Hematopoietic multipotent progenitor cell treated with erythropoietin and hydrocortisone succinate and interleukin-3 and kit ligand, for 6 days (in vitro differentiated cells): ENCODE results near the gene LBHD1.
A peak's percentile ranks its signal among the peaks of the same experiment; 100 is the strongest.
"Not testable (repeated sequence)": the region's sequence is repeated elsewhere in the genome, so short reads cannot be mapped to it uniquely, and the experiment has no call there.

ENCODE experiments used
- DNase-seq: peaks from one replicate; pipeline ENCODE4 v3.0.0-alpha.2; 2015

LBHD1 gene

DNA sequence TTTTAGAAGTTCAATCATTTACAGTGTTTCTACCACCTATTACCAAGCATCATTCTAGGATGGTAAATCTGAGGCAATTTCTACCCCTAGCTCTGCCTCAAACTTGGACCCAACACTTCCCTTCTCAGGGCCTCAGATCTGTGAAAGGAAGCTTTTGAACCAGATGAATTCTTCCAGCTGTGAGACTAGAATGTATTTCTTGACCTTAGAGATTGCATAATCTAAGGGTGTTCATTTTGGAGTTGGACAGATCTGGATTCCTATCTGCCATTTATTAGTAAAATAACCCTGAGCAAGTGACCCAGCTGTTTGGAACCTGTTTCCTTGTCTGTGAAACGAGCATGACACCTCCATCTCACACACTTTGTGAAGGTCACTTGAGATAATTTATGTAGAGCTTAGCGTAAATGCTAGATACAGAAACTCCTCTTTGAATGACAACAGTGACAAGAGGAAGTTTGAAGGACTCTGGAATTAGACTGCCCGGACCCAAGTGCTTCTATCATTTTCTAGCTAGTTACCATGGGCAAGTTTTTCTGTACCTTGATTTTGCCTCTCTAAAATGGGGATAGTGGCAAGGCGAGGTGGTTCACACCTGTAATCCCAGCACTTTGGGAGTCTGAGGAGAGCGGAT, 15.2 kb downstream of the LBHD1 start:
- no peak for DNase-seq

- no peak for DNase-seq
These were observed 17.8 kb downstream of the LBHD1 start for GRCh38 chr11:62654297-62654696.

DNA sequence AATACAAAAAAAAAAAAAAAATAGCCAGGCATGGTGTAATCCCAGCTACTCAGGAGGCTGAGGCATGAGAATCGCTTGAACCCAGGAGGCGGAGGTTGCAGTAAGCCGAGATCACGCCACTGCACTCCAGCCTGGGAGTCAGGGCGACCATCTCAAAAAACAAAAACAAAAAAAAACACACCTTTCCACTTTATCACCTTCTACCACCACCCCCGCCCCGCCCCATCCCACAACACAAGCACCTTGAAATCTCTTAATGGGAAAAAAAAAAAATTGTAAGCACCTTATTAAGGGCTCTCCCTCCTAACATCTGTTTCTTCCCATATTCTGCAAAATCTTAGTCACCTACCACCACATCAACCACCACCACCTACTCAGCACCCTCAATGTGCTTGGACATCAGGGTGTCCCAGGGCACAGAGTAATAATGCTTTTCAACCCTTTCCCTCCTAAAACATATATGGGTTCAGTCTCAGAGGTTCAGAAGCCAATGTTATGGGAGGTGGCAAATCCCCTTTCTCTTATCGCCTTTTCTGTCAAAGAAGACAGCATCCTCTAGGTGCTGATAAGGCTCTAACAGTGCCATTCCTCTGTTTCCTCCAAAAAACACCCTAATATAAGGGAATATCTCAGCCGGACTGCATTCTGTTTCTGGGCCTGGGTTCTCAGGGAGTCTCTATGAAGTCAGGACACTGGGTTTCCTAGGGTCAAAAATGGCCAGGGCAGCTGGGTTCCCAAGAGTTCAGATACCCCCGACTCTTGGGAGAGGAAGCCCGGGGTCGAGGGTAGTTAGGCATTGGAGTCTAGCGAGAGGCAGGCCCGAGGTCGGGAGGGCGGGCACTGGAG, 19.7 kb downstream of the LBHD1 start:
- DNase-seq: peak; percentile 60

DNA sequence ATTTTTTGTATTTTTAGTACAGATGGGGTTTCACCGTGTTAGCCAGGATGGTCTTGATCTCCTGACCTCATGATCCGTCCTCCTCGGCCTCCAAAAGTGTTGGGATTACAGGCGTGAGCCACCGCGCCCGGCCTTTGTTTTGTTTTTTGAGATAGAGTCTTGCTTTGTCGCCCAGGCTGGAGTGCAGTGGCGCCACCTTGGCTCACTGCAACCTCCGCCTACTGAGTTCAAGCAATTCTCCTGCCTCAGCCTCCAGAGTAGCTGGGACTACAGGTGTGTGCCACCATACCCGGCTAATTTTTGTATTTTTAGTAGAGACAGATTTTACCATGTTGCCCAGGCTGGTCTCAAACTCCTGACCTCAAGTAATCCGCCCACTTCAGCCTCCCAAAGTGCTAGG, 21.8 kb downstream of the LBHD1 start:
- DNase-seq: not testable (repeated sequence)

DNA sequence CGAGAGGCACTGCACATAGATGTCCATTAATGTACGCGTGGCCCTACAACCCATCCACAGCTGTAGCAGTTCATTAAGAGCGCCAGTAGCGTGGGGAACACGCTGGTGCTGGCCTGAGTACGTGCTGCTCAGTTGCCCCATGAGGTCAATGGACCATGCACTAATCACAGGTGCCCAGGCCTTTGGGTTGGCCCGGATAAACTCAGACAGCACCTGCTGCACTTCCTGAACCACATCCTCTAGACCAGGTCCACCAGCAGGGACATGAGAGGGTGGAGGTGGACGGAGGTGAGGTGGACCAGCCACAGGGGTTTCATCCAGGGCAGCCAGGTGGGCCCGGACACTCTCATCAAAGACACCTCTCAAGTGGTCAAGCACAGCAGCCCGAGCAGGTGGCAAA, 22.6 kb downstream of the LBHD1 start:
- DNase-seq: no peak

GRCh38 chr11:62648967-62649364, 23.1 kb downstream of the LBHD1 start:
- no peak for DNase-seq

- DNase-seq: no peak
These were observed 23.7 kb downstream of the LBHD1 start for GRCh38 chr11:62648185-62648966.

GRCh38 chr11:62647609-62648005, 24.5 kb downstream of the LBHD1 start:
- DNase-seq: no peak

DNA sequence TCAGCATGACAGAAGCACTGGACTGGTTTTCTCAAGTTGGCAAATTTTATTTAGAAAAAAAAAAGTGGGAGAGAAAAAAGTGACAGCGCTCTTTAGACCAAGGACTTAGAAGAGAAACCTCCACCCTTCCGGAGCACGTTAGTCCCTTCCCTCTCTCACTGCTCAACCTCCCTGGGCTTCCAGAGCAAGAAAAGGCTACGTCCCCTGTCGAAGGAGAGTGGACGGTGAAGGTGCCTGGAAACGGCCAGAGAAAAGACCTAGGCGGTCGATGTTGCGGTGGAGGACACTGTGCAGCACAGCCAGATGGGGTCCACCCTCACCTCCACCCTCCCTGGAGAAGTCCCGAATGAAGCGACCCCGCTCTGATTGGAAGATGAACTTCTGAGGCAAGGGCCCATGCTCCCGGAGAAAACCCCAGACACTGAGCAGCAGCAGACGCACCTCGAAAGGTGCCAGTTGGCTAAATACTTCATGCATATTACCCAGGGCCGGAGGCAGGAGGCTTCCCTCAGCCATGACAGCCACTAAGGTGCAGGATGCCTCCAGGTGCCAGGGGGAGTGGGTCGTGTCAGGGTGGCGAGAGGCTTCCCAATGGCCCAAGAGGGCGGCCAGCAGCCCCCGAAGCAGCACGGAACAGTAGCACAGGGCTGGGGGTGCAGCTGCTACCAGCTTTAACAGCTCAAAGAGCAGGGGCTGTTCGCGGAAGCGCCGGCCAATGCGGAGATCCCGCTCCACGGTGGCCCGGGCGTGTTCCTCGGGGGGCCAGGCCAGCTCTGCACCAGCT, 25.1 kb downstream of the LBHD1 start:
- DNase-seq: no peak

- DNase-seq: peak; percentile 100
These were observed 25.9 kb downstream of the LBHD1 start, which contains the start of gene GANAB for GRCh38 chr11:62645946-62646824. TSS of gene GANAB (minus strand) at chr11:62646613. CDS start at chr11:62646599, 14 bp downstream.

DNA sequence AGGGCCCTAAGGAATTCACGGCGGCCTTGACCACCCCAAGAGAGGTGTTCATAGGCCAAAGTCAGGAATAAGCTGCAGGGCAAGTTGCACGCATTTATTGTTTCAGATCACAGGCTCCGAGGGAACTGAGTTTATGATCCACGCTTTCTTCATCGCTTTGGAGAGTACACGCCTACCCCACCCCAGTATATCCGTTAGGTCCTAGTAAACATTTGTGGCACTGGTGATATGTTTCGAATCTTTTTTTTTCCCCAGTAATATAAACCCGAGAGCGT, 26.5 kb downstream of the LBHD1 start:
- DNase-seq: peak; percentile 60

- no peak for DNase-seq
These were observed 27.8 kb downstream of the LBHD1 start for GRCh38 chr11:62644220-62644619.

GRCh38 chr11:62632492-62632891, 39.6 kb downstream of the LBHD1 start:
- DNase-seq: no peak

- DNase-seq: peak; percentile 35
These were observed 44.4 kb downstream of the LBHD1 start for GRCh38 chr11:62627713-62628112.

DNA sequence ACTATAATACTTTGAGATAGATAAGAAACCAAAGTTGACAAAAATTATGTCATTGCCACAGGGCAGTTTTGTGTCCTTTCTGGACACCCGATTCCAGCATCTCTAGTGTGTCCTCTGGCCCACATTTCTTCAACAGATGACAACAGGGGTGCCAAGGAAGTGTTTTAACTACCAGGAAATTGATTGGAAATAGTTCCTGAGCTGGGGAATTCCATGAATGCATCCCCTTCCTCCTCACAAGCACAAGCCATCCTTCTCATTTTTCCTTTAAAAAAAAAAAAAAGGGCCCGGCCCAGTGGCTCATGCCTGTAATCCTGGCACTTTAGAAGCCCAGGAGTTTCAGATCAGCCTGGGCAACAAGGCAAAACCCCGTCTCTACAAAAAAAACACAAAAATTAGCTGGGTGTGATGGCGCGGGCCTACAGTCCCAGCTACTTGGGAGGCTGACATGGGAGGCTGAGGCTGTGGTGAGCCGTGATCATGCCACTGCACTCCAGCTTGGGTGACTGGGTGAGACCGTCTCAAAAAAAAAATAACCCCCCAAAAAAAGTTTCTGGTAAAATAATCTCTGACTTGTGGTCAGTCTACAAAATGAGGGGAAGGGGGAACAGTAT, 49.5 kb downstream of the LBHD1 start:
- DNase-seq: no peak

DNA sequence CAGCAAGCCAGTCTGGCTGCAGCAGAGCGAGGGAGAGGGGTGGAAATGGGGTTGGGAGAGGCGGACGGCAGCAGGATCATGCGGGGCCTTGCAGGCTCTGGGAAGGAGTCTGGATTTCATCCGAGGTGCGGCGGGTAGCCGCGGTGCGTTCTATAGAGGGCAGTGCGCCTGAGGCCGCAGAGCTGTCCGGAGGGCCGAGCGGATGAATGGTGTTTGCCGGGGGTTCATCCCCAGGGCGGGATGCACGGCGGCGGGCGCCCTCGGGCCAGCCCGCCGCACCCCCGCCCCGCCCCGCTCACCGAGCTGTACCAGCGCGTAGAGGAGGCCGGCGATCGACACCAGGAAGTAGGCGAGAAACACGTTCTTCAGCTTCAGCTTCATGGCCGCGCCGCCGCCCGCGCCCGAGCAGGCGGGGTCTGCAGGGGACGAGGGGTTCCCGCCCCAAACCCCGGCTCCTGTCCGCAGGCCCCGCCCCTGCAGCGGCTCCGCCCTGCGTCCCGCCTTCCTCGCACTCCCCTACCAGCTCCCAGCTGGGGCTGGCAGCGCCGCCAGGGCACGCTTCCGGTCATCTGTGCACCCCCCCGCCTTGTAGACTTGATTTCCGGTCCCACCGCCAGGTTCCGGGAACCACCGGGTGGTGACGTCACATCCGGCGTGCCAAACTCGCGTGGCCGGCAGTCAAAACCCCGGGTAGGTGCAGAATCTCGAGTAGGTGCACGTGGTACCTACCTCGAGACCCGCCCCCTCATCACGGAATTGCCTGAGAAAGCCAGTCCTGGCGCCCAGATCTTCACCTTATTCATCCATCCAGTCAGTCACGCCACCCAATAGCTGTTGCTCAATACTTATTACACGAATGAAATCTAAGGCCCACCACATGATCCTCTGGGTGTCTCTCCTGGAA, 50.2 kb downstream of the LBHD1 start, which contains the start of gene B3GAT3:
Gene B3GAT3, minus strand, starts transcription at position 420 of the 904 bp plus-strand sequence. Its CDS starts 39 bp downstream, at position 381.
- peak; percentile 98 for DNase-seq

DNA sequence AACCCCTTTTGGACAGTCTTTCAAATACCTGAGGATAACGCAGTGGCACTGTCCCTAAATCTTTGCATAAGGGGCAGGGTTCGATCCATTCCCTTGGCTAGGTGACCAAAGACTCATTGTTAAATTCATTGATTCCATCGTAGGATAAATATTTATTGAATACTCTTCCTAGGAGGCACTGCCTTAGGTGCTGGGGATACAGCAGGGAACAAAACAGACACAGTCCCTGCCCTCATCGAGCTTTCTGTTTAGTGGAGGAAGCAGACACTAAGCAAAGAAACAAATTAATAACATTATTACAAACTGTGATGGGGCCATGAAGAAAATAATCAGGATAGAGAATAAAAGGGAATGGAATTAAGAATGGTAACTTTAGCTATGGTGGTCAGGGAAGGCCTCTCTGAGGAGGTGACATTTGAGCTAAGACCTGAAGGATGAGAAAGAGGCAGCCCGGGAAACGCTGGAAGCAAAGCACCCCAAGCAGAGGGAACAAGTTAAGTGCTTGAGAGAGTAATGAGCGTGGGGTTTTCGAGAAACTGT, 51.0 kb downstream of the LBHD1 start:
- no peak for DNase-seq

- not testable (repeated sequence) for DNase-seq
These were observed 55.1 kb downstream of the LBHD1 start for GRCh38 chr11:62616957-62617356.

DNA sequence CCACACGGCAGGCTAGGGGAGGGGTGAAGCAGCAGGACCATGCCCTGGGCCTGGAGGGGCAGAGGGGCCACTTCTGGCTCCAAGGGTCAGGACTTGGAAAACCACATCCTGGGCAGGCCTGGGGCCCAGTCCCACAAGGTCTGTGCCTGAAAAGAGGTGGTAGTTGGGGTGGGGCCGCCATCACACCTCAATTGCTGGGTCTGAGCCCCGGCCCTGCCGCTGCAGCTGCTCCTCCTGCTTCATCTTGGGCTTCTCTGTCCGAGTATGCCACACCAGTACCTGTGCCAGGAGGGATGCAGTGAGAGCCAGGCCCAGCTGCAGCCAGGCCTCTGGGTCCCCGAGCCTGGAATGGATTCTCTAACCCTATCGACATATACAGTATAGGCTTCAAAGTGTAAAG, 56.5 kb downstream of the LBHD1 start:
- no peak for DNase-seq

DNA sequence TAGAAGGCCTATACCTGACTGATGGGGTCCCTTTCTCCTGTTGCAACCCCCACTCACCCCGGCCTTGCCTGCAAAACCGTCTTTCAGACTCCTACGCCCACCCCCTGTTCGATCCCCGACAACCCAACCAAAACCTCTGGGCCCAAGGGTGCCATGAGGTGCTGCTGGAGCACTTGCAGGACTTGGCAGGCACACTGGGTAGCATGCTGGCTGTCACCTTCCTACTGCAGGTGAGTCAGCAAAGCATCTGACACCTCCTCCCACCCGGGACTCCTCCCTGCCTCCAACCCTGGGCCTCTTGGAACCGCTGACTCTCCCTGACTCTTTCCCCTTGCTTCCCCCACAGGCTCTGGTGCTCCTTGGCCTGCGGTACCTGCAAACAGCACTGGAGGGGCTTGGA, 57.8 kb downstream of the LBHD1 start:
- no peak for DNase-seq
